Activated CD8-positive, alpha-beta memory T cell treated with anti-CD3 and anti-CD28 coated beads for 48 hours (primary cell): Measurements from ENCODE around the gene PAX7.

ENCODE experiments used
- DNase-seq, 3 experiments: peaks; one replicate each; pipeline ENCODE4 v3.0.0-alpha.2; 2020; ENCODE audit warnings: low read depth in 2 of 3, low spot score in 2 of 3

The PAX7 gene

GRCh38 chr1:18792747-18793146 is 162.1 kb downstream of the PAX7 start:
- no peak for DNase-seq

DNA sequence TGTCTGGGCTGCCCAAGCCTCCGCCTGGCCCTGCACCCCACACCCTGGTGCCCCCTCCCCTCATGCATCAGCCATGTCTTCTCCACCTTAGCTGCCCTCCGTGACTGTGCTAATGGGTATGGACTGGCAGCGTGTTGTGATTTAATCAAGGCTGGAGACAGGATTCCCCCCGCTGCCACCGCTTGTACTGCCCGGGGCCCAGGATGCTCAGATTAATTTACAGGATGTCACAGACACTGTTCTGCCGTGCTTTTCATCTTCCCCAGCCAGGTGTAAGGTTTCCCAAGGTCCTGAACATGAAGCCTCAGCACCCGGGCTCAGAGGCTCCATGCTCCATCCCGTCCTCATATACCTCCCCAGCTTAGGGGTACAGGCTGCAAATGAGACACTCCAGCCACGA is 162.5 kb downstream of the PAX7 start:
- DNase-seq = no peak

- DNase-seq = no peak
Measured at GRCh38 chr1:18794051-18794450, 163.4 kb downstream of the PAX7 start.

DNA sequence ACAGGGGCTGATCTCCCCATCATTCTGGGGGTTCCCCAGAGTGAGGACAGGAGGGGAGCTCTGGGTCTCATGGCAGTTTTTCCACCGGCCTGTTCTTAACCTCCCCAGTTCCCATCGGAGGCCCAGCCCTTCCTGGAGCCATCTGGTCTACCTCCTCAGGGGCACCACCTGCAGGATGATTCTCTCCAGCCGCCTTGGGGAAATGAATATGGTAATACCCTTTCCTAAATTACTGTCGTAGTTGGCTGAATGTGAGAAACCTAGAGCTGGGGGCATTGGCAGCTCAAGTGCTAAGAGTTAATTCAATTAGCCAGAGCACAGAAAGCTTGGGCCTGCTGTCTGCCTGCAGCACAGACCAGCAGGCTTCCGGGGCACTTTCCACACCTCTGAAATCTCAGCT is 163.9 kb downstream of the PAX7 start:
- DNase-seq = no peak

DNA sequence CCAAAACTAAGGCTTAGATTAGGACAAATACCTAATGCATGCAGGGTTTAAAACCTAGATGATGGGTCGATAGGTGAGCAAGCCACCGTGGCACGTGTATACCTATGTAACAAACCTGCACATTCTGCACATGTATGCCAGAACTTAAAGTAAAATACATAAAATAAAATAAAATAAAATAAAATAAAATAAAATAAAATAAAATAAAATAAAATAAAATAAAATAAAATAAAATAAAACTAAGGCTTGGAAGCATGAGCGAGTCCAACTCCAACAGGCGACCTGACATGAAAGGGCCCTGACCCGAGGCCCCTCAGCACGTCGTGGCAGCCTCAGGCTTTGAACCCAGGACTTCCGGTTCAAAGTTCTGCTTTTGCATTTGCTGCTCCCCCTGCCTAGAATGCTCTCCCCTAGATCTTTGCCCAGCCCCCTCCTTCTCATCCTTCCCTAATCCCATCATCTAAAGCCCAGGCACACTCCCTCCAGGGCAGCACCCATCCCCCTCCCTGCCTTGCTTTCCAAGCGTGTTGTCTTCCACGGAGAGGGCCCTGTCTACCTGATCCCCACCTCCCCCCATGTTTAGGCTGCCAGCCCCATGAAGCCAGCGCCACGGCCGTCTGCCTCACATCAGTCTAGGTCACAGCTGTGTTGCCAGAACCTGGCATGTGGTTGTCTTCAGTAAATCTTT is 164.5 kb downstream of the PAX7 start:
- DNase-seq = no peak

- DNase-seq = no peak
Measured at GRCh38 chr1:18796950-18797349, 166.3 kb downstream of the PAX7 start.
